NT2/D1 (cell line): ENCODE measurements around the gene ZCCHC2.

Experiments
- SUZ12 ChIP-seq: IDR thresholded peaks from 2 replicates; pipeline ENCODE4 v1.6.1; 2011; ENCODE audit not compliant: insufficient read length, insufficient read depth; ENCODE audit errors: extremely low read depth
- YY1 ChIP-seq: IDR thresholded peaks from 2 replicates; pipeline ENCODE4 v1.6.1; 2011; ENCODE audit not compliant: insufficient read length, insufficient read depth
- ZNF274 ChIP-seq: IDR thresholded peaks from 2 replicates; pipeline ENCODE4 v1.6.1; 2011; ENCODE audit warnings: mild to moderate bottlenecking, low read depth, low read length

DNA sequence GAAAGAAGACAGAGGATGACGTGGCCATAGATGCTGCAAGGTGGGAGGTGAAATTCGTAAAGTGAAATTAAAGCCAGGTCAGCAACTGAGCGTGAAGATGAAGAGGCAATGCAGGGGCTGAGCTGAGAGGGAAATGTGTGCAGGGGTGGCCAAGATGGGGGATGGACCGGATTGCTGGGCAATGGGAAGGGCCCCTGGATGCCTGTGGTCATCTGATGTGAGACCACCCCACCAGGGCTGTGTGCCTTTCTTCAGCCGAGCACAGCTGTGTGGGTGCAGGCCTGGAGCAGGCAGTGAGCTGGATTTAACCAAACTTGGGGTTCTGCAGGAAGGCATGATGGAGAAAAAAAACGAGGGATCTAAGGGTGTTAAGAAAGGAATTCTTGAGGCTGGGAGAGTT, 80.4 kb downstream of the ZCCHC2 start:
- no peak for TF ChIP-seq SUZ12
- TF ChIP-seq YY1 = no peak
- TF ChIP-seq ZNF274 = no peak
